IMR-90 (cell line): Measurements from ENCODE around the gene MSH5. TPM values are rescaled to one million over a fixed set of nuclear protein-coding genes. Genes with fewer than 3 reads are reported as not detected.

Experiments
- ATAC-seq: fragments of 200-7000 bp; cut with Tn5 transposase; 2 replicates; pipeline ENCODE4 v1.9.1; 2020; ENCODE audit warnings: low read depth, mild to moderate bottlenecking, moderate library complexity
- BruUV-seq: library from RNA; stranded (reverse); fragments of 400-500 nt; replicated peaks from 2 replicates; lab custom pipeline; 2021; lab: Mats Ljungman, UMichigan
- CTCF ChIA-PET: fragments of 300-600 bp; formaldehyde crosslinking; extraction: SDS; loops from one replicate; lab custom pipeline; 2021; ENCODE audit warnings: antibody characterized with exemption; lab: Yijun Ruan, JAX
- POLR2A ChIA-PET: fragments of 300-600 bp; sonication (Branson Sonifier 250); formaldehyde crosslinking; loops from one replicate; lab custom pipeline; 2022; ENCODE audit warnings: antibody characterized with exemption; ENCODE audit not compliant: unreplicated experiment; lab: Charles Lee
- DNase-seq: peaks from one replicate; pipeline ENCODE4 v3.0.0; 2013
- H2AFZ ChIP-seq: replicated peaks from 2 replicates; pipeline ENCODE3; 2013; ENCODE audit warnings: low read length, mild to moderate bottlenecking; ENCODE audit not compliant: poor library complexity
- H2AK5ac ChIP-seq: 2 replicates; pipeline ENCODE4 v1.6.1; 2013; ENCODE audit warnings: low read depth, low read length, inconsistent platforms
- H2AK9ac ChIP-seq: replicated peaks from 2 replicates; pipeline ENCODE3; 2013; ENCODE audit warnings: mild to moderate bottlenecking, low read depth, low read length, moderate library complexity; ENCODE audit not compliant: poor library complexity
- H2BK120ac ChIP-seq: 2 replicates; pipeline ENCODE4 v1.6.1; 2013; ENCODE audit warnings: low read depth, low read length, inconsistent platforms
- H2BK15ac ChIP-seq: 3 replicates; pipeline ENCODE4 v1.6.1; 2013; ENCODE audit warnings: low read depth, low read length, inconsistent platforms
- H2BK20ac ChIP-seq: 2 replicates; pipeline ENCODE4 v1.6.1; 2013; ENCODE audit warnings: low read depth, mild to moderate bottlenecking, inconsistent platforms, low read length, moderate library complexity
- H2BK5ac ChIP-seq: 2 replicates; pipeline ENCODE4 v1.6.1; 2013; ENCODE audit warnings: mild to moderate bottlenecking, low read depth, low read length, inconsistent platforms; ENCODE audit not compliant: poor library complexity, severe bottlenecking
- H3K14ac ChIP-seq: replicated peaks from 2 replicates; pipeline ENCODE4 v1.6.1; 2013; ENCODE audit warnings: low read depth, low read length, inconsistent platforms
- H3K18ac ChIP-seq: 2 replicates; pipeline ENCODE4 v1.6.1; 2013; ENCODE audit warnings: low read depth, low read length, control low read depth
- H3K23ac ChIP-seq: 2 replicates; pipeline ENCODE4 v1.6.1; 2013; ENCODE audit warnings: low read depth, low read length, inconsistent platforms
- H3K27ac ChIP-seq: 2 replicates; pipeline ENCODE4 v1.5.1; 2013; ENCODE audit warnings: mild to moderate bottlenecking, control low read depth, low read length; ENCODE audit not compliant: insufficient read depth
- H3K27me3 ChIP-seq: 2 replicates; pipeline ENCODE4 v1.6.1; 2013; ENCODE audit warnings: low read length; ENCODE audit not compliant: control insufficient read depth, insufficient read depth
- H3K36me3 ChIP-seq: 2 replicates; pipeline ENCODE4 v1.6.1; 2013; ENCODE audit warnings: low read length, mixed read lengths; ENCODE audit not compliant: control insufficient read depth, insufficient read depth
- H3K4ac ChIP-seq: 2 replicates; pipeline ENCODE4 v1.6.1; 2013; ENCODE audit warnings: low read depth, low read length, inconsistent platforms
- H3K4me1 ChIP-seq: 2 replicates; pipeline ENCODE4 v1.6.1; 2013; ENCODE audit warnings: low read length, mixed read lengths; ENCODE audit not compliant: control insufficient read depth, insufficient read depth
- H3K4me2 ChIP-seq: 2 replicates; pipeline ENCODE4 v1.6.1; 2013; ENCODE audit warnings: low read depth, mild to moderate bottlenecking, control low read depth, low read length, moderate library complexity
- H3K4me3 ChIP-seq: 2 replicates; pipeline ENCODE4 v1.5.1; 2013; ENCODE audit warnings: low read depth, mild to moderate bottlenecking, control low read depth, low read length, moderate library complexity; ENCODE audit not compliant: insufficient read depth
- H3K56ac ChIP-seq: 2 replicates; pipeline ENCODE4 v1.6.1; 2013; ENCODE audit warnings: low read length, inconsistent platforms; ENCODE audit not compliant: insufficient read depth; ENCODE audit errors: extremely low read depth
- H3K79me1 ChIP-seq, 2 experiments: 2 replicates each; pipeline ENCODE4 v1.6.1; 2013; ENCODE audit warnings: low read length in 2 of 2, inconsistent platforms in 1 of 2, low read depth in 1 of 2
- H3K9ac ChIP-seq: 2 replicates; pipeline ENCODE4 v1.6.1; 2013; ENCODE audit warnings: low read depth, low read length, control low read depth
- H3K9me1 ChIP-seq: 2 replicates; pipeline ENCODE4 v1.6.1; 2013; ENCODE audit warnings: low read length, inconsistent platforms; ENCODE audit not compliant: insufficient read depth
- H3K9me3 ChIP-seq: 2 replicates; pipeline ENCODE4 v1.6.1; 2013; ENCODE audit warnings: low read length; ENCODE audit not compliant: control insufficient read depth, insufficient read depth
- H4K20me1 ChIP-seq: 2 replicates; pipeline ENCODE4 v1.6.1; 2013; ENCODE audit warnings: low read length, inconsistent platforms; ENCODE audit not compliant: insufficient read depth
- H4K5ac ChIP-seq: 2 replicates; pipeline ENCODE4 v1.6.1; 2013; ENCODE audit warnings: mild to moderate bottlenecking, low read depth, low read length, control low read depth
- H4K8ac ChIP-seq, 2 experiments: 2 replicates each; pipeline ENCODE4 v1.6.1; 2013; ENCODE audit warnings: low read depth in 2 of 2, low read length in 2 of 2, control low read depth in 1 of 2, inconsistent platforms in 1 of 2
- H4K91ac ChIP-seq: 2 replicates; pipeline ENCODE4 v1.6.1; 2013; ENCODE audit warnings: low read depth, low read length, inconsistent platforms; ENCODE audit not compliant: insufficient read depth
- BHLHE40 ChIP-seq: fragments of 150-350 bp; IDR thresholded peaks from 2 replicates; pipeline ENCODE4 v1.6.1; 2016; ENCODE audit warnings: mild to moderate bottlenecking, low read depth, low read length
- CEBPB ChIP-seq: IDR thresholded peaks from 2 replicates; pipeline ENCODE4 v1.6.1; 2012; ENCODE audit warnings: low read depth, low read length, improper control_type of control experiment
- ELK1 ChIP-seq: fragments of 150-350 bp; IDR thresholded peaks from 2 replicates; pipeline ENCODE4 v1.6.1; 2016; ENCODE audit warnings: low read depth, mild to moderate bottlenecking, low read length, moderate library complexity, borderline replicate concordance
- FOS ChIP-seq: fragments of 150-350 bp; IDR thresholded peaks from 2 replicates; pipeline ENCODE4 v1.6.1; 2016; ENCODE audit warnings: low read depth, low read length
- MAFK ChIP-seq: IDR thresholded peaks from 2 replicates; pipeline ENCODE4 v1.6.1; 2012; ENCODE audit warnings: low read depth, low read length, improper control_type of control experiment
- MXI1 ChIP-seq: IDR thresholded peaks from 2 replicates; pipeline ENCODE4 v1.6.1; 2012; ENCODE audit warnings: low read depth, mild to moderate bottlenecking, low read length, moderate library complexity, borderline replicate concordance
- NFE2L2 ChIP-seq: fragments of 150-350 bp; IDR thresholded peaks from 2 replicates; pipeline ENCODE4 v1.6.1; 2016; ENCODE audit warnings: low read depth, mild to moderate bottlenecking, low read length
- POLR2A ChIP-seq: IDR thresholded peaks from 2 replicates; pipeline ENCODE4 v1.6.1; 2012; ENCODE audit warnings: mild to moderate bottlenecking, low read depth, low read length
- RAD21 ChIP-seq: IDR thresholded peaks from 2 replicates; pipeline ENCODE4 v1.6.1; 2012; ENCODE audit warnings: low read length, improper control_type of control experiment
- RCOR1 ChIP-seq: IDR thresholded peaks from 2 replicates; pipeline ENCODE4 v1.6.1; 2012; ENCODE audit warnings: mild to moderate bottlenecking, low read length, improper control_type of control experiment; ENCODE audit not compliant: insufficient replicate concordance
- RFX5 ChIP-seq: IDR thresholded peaks from 2 replicates; pipeline ENCODE4 v1.8.0; 2012; ENCODE audit warnings: low read depth, mild to moderate bottlenecking, low read length, moderate library complexity
- SMC3 ChIP-seq: fragments of 150-350 bp; IDR thresholded peaks from 2 replicates; pipeline ENCODE4 v1.6.1; 2016; ENCODE audit warnings: low read depth, mild to moderate bottlenecking, antibody characterized with exemption, low read length, moderate library complexity
- WGBS, 2 experiments: methylation state at CpG; one replicate each; pipeline versions ENCODE4 v1.1.5 to v1.1.7; 2013; ENCODE audit warnings: missing lambda C conversion rate in 2 of 2; ENCODE audit not compliant: insufficient read length in 1 of 2; ENCODE audit errors: extremely low coverage in 2 of 2; 5-methylcytosine and 5-hydroxymethylcytosine counted together
- dilution Hi-C: fragments of 300-500 bp; cut with HindIII; formaldehyde crosslinking; loops from one replicate; pipeline ENCODE4 v1.14.3; 2018; ENCODE audit warnings: low sequenced_read_pairs; ENCODE audit not compliant: unreplicated experiment
- in situ Hi-C: fragments of 300-500 bp; cut with MboI; formaldehyde crosslinking; loops from 3 replicates; pipeline ENCODE4 v1.14.3; 2019; ENCODE audit warnings: low sequenced_read_pairs, inconsistent platforms, mixed read lengths
- intact Hi-C: fragments of 100-400 bp; cut with micrococcal nuclease; formaldehyde crosslinking; loops from 2 replicates; pipeline ENCODE4 v1.10.0; 2022
- polyA plus RNA-seq, 3 experiments: library from polyadenylated mRNA; depleted of rRNA; stranded (reverse); fragments of >200 nt; gene quantifications; 2 replicates each; pipeline ENCODE4 v1.2.3, GENCODE V29; 2012; ENCODE audit warnings: low replicate concordance in 1 of 3
- total RNA-seq: library from RNA; depleted of rRNA; stranded (reverse); fragments of >200 nt; gene quantifications from 2 replicates; pipeline ENCODE4 v1.2.3, GENCODE V29; 2012
- TF ChIP-seq, protein P1 (sequence below): fragments of 150-350 bp; IDR thresholded peaks from 2 replicates; pipeline ENCODE4 v1.6.1; 2017; ENCODE audit warnings: mild to moderate bottlenecking, antibody characterized with exemption, low read length, low read depth
- TF ChIP-seq, protein P2 (sequence below): conservative IDR thresholded peaks from 2 replicates; pipeline ENCODE4 v1.5.1; 2012; ENCODE audit warnings: mild to moderate bottlenecking, low read depth, low read length, improper control_type of control experiment

The MSH5 gene
- total and polyA plus RNA-seq, 2 of the 4 experiments (the other 2 are of a cell fraction), result 5.6 to 15.7 TPM

DNA sequence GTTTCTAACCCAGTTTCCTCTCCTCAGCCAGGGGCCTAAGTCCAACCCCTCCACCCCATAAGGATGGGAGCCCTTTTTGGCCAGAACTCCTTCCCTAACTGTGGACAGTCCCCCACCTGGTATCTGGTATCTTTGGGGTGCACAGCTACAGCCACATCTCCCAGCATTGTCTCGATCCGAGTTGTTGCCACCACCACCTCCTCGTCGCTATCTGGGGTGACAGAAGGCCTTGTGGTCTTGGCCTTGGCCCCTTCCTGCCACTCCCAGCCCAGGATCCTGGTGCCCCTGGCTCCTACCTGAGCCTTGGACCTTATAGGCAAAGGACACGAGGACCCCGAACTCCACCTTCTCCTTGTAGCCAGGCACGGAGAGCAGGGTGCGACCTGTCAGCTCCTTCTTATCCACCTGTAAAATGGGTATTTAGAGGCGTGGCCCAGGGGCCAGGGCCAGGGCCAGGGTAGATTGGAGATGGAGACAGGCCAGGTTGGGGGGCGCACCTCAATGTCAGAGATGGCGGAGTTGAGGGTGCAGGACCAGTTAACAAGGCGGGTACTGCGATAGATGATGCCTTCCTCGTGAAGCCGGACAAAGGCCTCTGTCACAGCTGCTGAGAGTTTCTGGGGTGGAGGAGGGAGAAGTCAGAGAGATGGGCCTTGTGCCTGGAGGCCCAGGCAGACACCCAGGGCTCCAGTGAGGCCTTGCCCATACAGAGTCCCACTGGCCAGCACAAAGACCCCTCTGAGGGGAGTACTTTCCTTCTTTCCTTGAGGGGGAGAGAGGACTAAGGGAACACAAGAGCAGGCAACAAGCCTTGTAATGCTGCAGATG, 44.5 kb downstream of the MSH5 start:
- no TSS peak for BruUV-seq

More for the DNA sequence above, 44.5 kb downstream of the MSH5 start:
- DNase-seq (no peak), ATAC-seq (no peak)
- Histone ChIP-seq H3K36me3 (peaks cover 62% of the 10 kb centered on the region), H3K9ac (no peak overlapping the region), H3K18ac (no peak overlapping the region), H3K4me1 (no peaks in the 10 kb centered on the region), H4K20me1 (no peaks in the 10 kb centered on the region), H2AFZ (no peak overlapping the region), H3K9me3 (no peaks in the 10 kb centered on the region), H3K23ac (no peak overlapping the region), H3K4ac (no peak overlapping the region), H3K9me1 (no peaks in the 10 kb centered on the region), H3K27me3 (no peaks in the 10 kb centered on the region), H3K27ac (no peak overlapping the region), H3K79me1 (peaks cover 0 to 10% of the 10 kb centered on the region in 2 experiments; a peak in 3 of 4 replicates), H4K91ac (no peak overlapping the region), H3K4me3 (no peak overlapping the region), H2BK120ac (no peak overlapping the region), H2AK9ac (no peak overlapping the region), H3K56ac (no peak overlapping the region), H3K14ac (no peak overlapping the region), H2BK5ac (no peak overlapping the region), H4K8ac (no peak overlapping the region), H2BK20ac (no peak overlapping the region), H4K5ac (no peak overlapping the region), H2AK5ac (no peak overlapping the region), H2BK15ac (no peak overlapping the region), H3K4me2 (no peak overlapping the region)
- 100% methylated on average over 3 of the region's 15 CpGs; no CpG with 5 or more reads in 1 of the 2 experiments for WGBS, 2 experiments
- intact Hi-C loops (no loop called here), in situ Hi-C loops (no loop called here), dilution Hi-C loops (no loop called here)
- TF ChIP-seq MXI1, result no peak
- no peak for TF ChIP-seq MAFK
- TF ChIP-seq SMC3, result no peak
- TF ChIP-seq RCOR1, result no peak
- TF ChIP-seq, protein P1, sequence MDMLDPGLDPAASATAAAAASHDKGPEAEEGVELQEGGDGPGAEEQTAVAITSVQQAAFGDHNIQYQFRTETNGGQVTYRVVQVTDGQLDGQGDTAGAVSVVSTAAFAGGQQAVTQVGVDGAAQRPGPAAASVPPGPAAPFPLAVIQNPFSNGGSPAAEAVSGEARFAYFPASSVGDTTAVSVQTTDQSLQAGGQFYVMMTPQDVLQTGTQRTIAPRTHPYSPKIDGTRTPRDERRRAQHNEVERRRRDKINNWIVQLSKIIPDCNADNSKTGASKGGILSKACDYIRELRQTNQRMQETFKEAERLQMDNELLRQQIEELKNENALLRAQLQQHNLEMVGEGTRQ, result no peak
- no peak for TF ChIP-seq ELK1
- TF ChIP-seq, protein P2, sequence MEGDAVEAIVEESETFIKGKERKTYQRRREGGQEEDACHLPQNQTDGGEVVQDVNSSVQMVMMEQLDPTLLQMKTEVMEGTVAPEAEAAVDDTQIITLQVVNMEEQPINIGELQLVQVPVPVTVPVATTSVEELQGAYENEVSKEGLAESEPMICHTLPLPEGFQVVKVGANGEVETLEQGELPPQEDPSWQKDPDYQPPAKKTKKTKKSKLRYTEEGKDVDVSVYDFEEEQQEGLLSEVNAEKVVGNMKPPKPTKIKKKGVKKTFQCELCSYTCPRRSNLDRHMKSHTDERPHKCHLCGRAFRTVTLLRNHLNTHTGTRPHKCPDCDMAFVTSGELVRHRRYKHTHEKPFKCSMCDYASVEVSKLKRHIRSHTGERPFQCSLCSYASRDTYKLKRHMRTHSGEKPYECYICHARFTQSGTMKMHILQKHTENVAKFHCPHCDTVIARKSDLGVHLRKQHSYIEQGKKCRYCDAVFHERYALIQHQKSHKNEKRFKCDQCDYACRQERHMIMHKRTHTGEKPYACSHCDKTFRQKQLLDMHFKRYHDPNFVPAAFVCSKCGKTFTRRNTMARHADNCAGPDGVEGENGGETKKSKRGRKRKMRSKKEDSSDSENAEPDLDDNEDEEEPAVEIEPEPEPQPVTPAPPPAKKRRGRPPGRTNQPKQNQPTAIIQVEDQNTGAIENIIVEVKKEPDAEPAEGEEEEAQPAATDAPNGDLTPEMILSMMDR, result no peak
- no peak for TF ChIP-seq RAD21
- TF ChIP-seq POLR2A, result no peak
- TF ChIP-seq NFE2L2, result no peak
- TF ChIP-seq BHLHE40, result no peak
- TF ChIP-seq RFX5, result no peak
- TF ChIP-seq FOS, result no peak
- no peak for TF ChIP-seq CEBPB
- ChIA-PET POLR2A (no interaction called here), CTCF (no interaction called here)
